H9 (cell line): Measurements from ENCODE around the gene KNG1. TPM values are rescaled to one million over a fixed set of nuclear protein-coding genes. Genes with fewer than 3 reads are reported as not detected.
A peak's percentile ranks its signal among the peaks of the same experiment; 100 is the strongest.

Experiments used
- DNase-seq: peaks from one replicate; pipeline ENCODE4 v3.0.0-alpha.2; 2017
- H2AFZ ChIP-seq: one replicate; pipeline ENCODE4 v1.6.1; 2013; ENCODE audit warnings: mild to moderate bottlenecking, low read length, control low read depth, moderate library complexity
- H2AK5ac ChIP-seq: 2 replicates; pipeline ENCODE4 v1.6.1; 2013; ENCODE audit warnings: low read length, control low read depth, mixed read lengths; ENCODE audit not compliant: insufficient read length
- H2BK120ac ChIP-seq: one replicate; pipeline ENCODE4 v1.6.1; 2013; ENCODE audit warnings: low read depth, mild to moderate bottlenecking, low read length, control low read depth, inconsistent platforms; ENCODE audit not compliant: poor library complexity, severe bottlenecking
- H2BK12ac ChIP-seq: 2 replicates; pipeline ENCODE4 v1.6.1; 2013; ENCODE audit warnings: low read length, control low read depth, mixed read lengths, low read depth; ENCODE audit not compliant: insufficient read length
- H2BK15ac ChIP-seq: 2 replicates; pipeline ENCODE4 v1.6.1; 2013; ENCODE audit warnings: low read depth, low read length, control low read depth
- H2BK20ac ChIP-seq: one replicate; pipeline ENCODE4 v1.6.1; 2013; ENCODE audit warnings: low read depth, mild to moderate bottlenecking, low read length, control low read depth, inconsistent platforms; ENCODE audit not compliant: poor library complexity, severe bottlenecking
- H2BK5ac ChIP-seq: 2 replicates; pipeline ENCODE4 v1.6.1; 2013; ENCODE audit warnings: low read length, control low read depth, mixed read lengths; ENCODE audit not compliant: insufficient read length
- H3K14ac ChIP-seq: 2 replicates; pipeline ENCODE4 v1.6.1; 2013; ENCODE audit warnings: low read length, control low read depth; ENCODE audit not compliant: insufficient read depth
- H3K18ac ChIP-seq: 2 replicates; pipeline ENCODE4 v1.6.1; 2013; ENCODE audit warnings: low read depth, mild to moderate bottlenecking, mixed read lengths, low read length, control low read depth; ENCODE audit not compliant: insufficient read length
- H3K23ac ChIP-seq: 2 replicates; pipeline ENCODE4 v1.6.1; 2013; ENCODE audit warnings: low read length, control low read depth, mixed read lengths, low read depth; ENCODE audit not compliant: insufficient read length
- H3K23me2 ChIP-seq: 2 replicates; pipeline ENCODE4 v1.6.1; 2013; ENCODE audit warnings: low read depth, mild to moderate bottlenecking, mixed read lengths, low read length, control low read depth; ENCODE audit not compliant: insufficient read length, poor library complexity, severe bottlenecking
- H3K27ac ChIP-seq: 2 replicates; pipeline ENCODE4 v1.5.1; 2013; ENCODE audit warnings: low read length, control low read depth, mixed read lengths, low read depth; ENCODE audit not compliant: insufficient read length
- H3K27me3 ChIP-seq: 2 replicates; pipeline ENCODE4 v1.6.1; 2013; ENCODE audit warnings: low read length, control low read depth, inconsistent platforms; ENCODE audit not compliant: insufficient read depth
- H3K4ac ChIP-seq: 2 replicates; pipeline ENCODE4 v1.6.1; 2013; ENCODE audit warnings: low read depth, mild to moderate bottlenecking, control low read depth, inconsistent platforms, low read length, moderate library complexity
- H3K4me1 ChIP-seq: 2 replicates; pipeline ENCODE4 v1.6.1; 2013; ENCODE audit warnings: low read length, control low read depth, inconsistent platforms; ENCODE audit not compliant: insufficient read depth
- H3K4me2 ChIP-seq: 2 replicates; pipeline ENCODE4 v1.6.1; 2013; ENCODE audit warnings: low read length, control low read depth, mixed read lengths; ENCODE audit not compliant: insufficient read length, insufficient read depth
- H3K56ac ChIP-seq: 2 replicates; pipeline ENCODE4 v1.6.1; 2013; ENCODE audit warnings: low read depth, mild to moderate bottlenecking, mixed read lengths, low read length, control low read depth; ENCODE audit not compliant: insufficient read length
- H3K79me1 ChIP-seq: 2 replicates; pipeline ENCODE4 v1.6.1; 2013; ENCODE audit warnings: low read depth, mild to moderate bottlenecking, moderate library complexity, low read length, control low read depth, inconsistent platforms; ENCODE audit not compliant: insufficient read depth, poor library complexity, severe bottlenecking
- H3K79me2 ChIP-seq: 2 replicates; pipeline ENCODE4 v1.6.1; 2013; ENCODE audit warnings: low read length, control low read depth, inconsistent platforms; ENCODE audit not compliant: insufficient read depth
- H3K9ac ChIP-seq: 2 replicates; pipeline ENCODE4 v1.6.1; 2013; ENCODE audit warnings: low read length, control low read depth, mixed read lengths; ENCODE audit not compliant: insufficient read length; ENCODE audit errors: extremely low read depth
- H3K9me3 ChIP-seq: one replicate; pipeline ENCODE4 v1.6.1; 2013; ENCODE audit warnings: low read depth, low read length, inconsistent platforms; ENCODE audit not compliant: control insufficient read depth
- H3T11ph ChIP-seq: one replicate; pipeline ENCODE4 v1.6.1; 2013; ENCODE audit warnings: mild to moderate bottlenecking, low read length, control low read depth, inconsistent platforms
- H4K20me1 ChIP-seq: one replicate; pipeline ENCODE4 v1.6.1; 2013; ENCODE audit not compliant: control insufficient read depth, insufficient read length, insufficient read depth
- H4K5ac ChIP-seq: 2 replicates; pipeline ENCODE4 v1.6.1; 2013; ENCODE audit warnings: low read depth, mild to moderate bottlenecking, mixed read lengths, low read length, control low read depth; ENCODE audit not compliant: insufficient read length
- H4K8ac ChIP-seq: replicated peaks from 2 replicates; pipeline ENCODE4 v1.6.1; 2013; ENCODE audit warnings: low read length, control low read depth, mixed read lengths, low read depth; ENCODE audit not compliant: insufficient read length
- H4K91ac ChIP-seq: 2 replicates; pipeline ENCODE4 v1.6.1; 2013; ENCODE audit warnings: low read depth, mild to moderate bottlenecking, moderate library complexity, mixed read lengths, low read length, control low read depth; ENCODE audit not compliant: insufficient read length
- H3K27ac Mint-ChIP-seq, 3 experiments: 2 replicates in 2 of 3; 3 replicates in 1 of 3; pipeline ENCODE4 v1.8.0; 2020 to 2021; ENCODE audit warnings: mixed read lengths in 3 of 3, mild to moderate bottlenecking in 1 of 3, moderate library complexity in 1 of 3
- H3K27me3 Mint-ChIP-seq: 2 replicates; pipeline ENCODE4 v1.8.0; 2021; ENCODE audit warnings: low read depth, mild to moderate bottlenecking, moderate library complexity, mixed read lengths
- H3K36me3 Mint-ChIP-seq, 3 experiments: 2 replicates in 2 of 3; 3 replicates in 1 of 3; pipeline ENCODE4 v1.8.0; 2020 to 2021; ENCODE audit warnings: low read depth in 3 of 3, mixed read lengths in 3 of 3; ENCODE audit not compliant: insufficient read depth in 1 of 3
- H3K4me1 Mint-ChIP-seq, 2 experiments: 2 replicates each; pipeline ENCODE4 v1.8.0; 2020; ENCODE audit warnings: mixed read lengths in 2 of 2
- H3K4me3 Mint-ChIP-seq, 2 experiments: 2 replicates in 1 of 2; 3 replicates in 1 of 2; pipeline ENCODE4 v1.8.0; 2020 to 2021; ENCODE audit warnings: mild to moderate bottlenecking in 2 of 2, mixed read lengths in 2 of 2, moderate library complexity in 1 of 2
- H3K9me3 Mint-ChIP-seq, 2 experiments: 2 replicates in 1 of 2; 3 replicates in 1 of 2; pipeline ENCODE4 v1.8.0; 2020; ENCODE audit warnings: mild to moderate bottlenecking in 2 of 2, mixed read lengths in 2 of 2, moderate library complexity in 1 of 2
- WGBS: extraction: QIAGEN DNeasy Blood & Tissue Kit; methylation state at CpG from one replicate; pipeline ENCODE4 v1.1.7; 2013; ENCODE audit warnings: missing lambda C conversion rate, low lambda C conversion rate, mixed read lengths; ENCODE audit not compliant: insufficient read length; ENCODE audit errors: extremely low coverage; 5-methylcytosine and 5-hydroxymethylcytosine counted together
- total RNA-seq: library from RNA; stranded (reverse); gene quantifications from 2 replicates; pipeline ENCODE4 v1.2.1, GENCODE V29; 2021
- TF ChIP-seq, protein P1 (sequence below): fragments of 200-600 bp; sonication (generic); conservative IDR thresholded peaks from 3 replicates; pipeline ENCODE4 v1.8.0; 2021; ENCODE audit warnings: antibody characterized with exemption, mild to moderate bottlenecking

Gene KNG1
- total RNA-seq, 1 experiment from 2014 or later: not detected

DNA sequence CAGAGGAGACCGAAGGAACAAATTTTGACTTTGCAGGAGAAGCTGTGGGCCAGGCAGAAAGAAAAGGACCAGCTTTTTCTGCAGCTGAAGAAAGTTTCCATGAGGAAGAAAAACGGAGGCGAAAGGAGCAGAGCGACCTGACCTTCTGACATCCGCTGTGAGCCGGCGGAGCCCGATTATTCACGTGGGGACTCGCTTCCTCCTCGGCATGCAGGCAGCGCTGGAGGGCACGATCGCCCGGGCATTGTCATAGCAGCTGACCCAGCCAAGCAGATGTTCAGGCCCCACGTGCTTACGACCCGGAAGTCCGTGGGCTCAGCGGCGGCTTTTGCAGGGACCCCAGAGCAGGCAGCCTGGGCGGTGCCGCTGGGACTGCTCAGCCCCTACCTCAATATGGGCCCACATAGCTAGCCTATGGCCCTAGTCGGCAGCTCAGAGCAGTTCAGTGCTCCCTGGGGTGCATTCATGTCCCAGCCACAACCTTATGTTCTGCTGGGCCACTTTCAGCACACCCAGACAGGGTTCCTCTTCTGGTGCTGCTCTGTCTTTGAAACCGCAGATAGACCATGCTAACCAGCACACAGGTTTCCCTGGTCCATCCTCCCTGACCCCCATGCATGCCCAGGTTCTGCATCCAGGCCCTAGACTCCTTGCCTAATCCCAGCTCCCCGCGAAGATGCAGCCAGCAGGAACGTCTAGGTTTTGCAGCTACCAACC, 55.7 kb downstream of the KNG1 start:
- Mint-ChIP-seq H3K36me3 (no peaks in the 10 kb centered on the region; a peak in 1 of 7 replicates), H3K27ac (no peak overlapping the region; a peak in 1 of 7 replicates), H3K9me3 (peaks cover 0 to 4% of the 10 kb centered on the region in 2 experiments; a peak in 3 of 5 replicates), H3K27me3 (peaks cover 39% of the 10 kb centered on the region), H3K4me1 (peaks cover 18 to 22% of the 10 kb centered on the region in 2 experiments), H3K4me3 (peak overlapping the region in 1 of 2 experiments; percentile 35; a peak in 2 of 5 replicates)
- peak overlapping the region; percentile 2 for H3K4me2 ChIP-seq
- no peak overlapping the region for H2BK5ac ChIP-seq
- WGBS: no CpG with 5 or more reads among the region's 28 CpGs
- H3K79me1 ChIP-seq: no peaks in the 10 kb centered on the region
- H2BK20ac ChIP-seq: no peak overlapping the region
- no peak overlapping the region for H3K4ac ChIP-seq
- peak; percentile 78 for DNase-seq
- no peaks in the 10 kb centered on the region for H4K20me1 ChIP-seq
- no peaks in the 10 kb centered on the region for H3K79me2 ChIP-seq
- no peak overlapping the region for H4K91ac ChIP-seq
- TF ChIP-seq, protein P1, sequence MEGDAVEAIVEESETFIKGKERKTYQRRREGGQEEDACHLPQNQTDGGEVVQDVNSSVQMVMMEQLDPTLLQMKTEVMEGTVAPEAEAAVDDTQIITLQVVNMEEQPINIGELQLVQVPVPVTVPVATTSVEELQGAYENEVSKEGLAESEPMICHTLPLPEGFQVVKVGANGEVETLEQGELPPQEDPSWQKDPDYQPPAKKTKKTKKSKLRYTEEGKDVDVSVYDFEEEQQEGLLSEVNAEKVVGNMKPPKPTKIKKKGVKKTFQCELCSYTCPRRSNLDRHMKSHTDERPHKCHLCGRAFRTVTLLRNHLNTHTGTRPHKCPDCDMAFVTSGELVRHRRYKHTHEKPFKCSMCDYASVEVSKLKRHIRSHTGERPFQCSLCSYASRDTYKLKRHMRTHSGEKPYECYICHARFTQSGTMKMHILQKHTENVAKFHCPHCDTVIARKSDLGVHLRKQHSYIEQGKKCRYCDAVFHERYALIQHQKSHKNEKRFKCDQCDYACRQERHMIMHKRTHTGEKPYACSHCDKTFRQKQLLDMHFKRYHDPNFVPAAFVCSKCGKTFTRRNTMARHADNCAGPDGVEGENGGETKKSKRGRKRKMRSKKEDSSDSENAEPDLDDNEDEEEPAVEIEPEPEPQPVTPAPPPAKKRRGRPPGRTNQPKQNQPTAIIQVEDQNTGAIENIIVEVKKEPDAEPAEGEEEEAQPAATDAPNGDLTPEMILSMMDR: no peak
- H2AFZ ChIP-seq: no peak overlapping the region
- H3K9me3 ChIP-seq: no peaks in the 10 kb centered on the region
- H2BK12ac ChIP-seq: no peak overlapping the region
- H4K8ac ChIP-seq: no peak overlapping the region
- H3K4me1 ChIP-seq: peaks cover 4% of the 10 kb centered on the region; the same call in 1 of the 2 replicates
- no peak overlapping the region for H2BK15ac ChIP-seq
- no peak overlapping the region for H3K9ac ChIP-seq
- no peak overlapping the region for H3K56ac ChIP-seq
- no peak overlapping the region for H3K27ac ChIP-seq
- H2AK5ac ChIP-seq: no peak overlapping the region
- no peak overlapping the region for H3K18ac ChIP-seq
- H3K23me2 ChIP-seq: no peaks in the 10 kb centered on the region
- H4K5ac ChIP-seq: no peak overlapping the region
- H3T11ph ChIP-seq: no peak overlapping the region
- H3K23ac ChIP-seq: no peak overlapping the region
- H2BK120ac ChIP-seq: no peak overlapping the region
- no peaks in the 10 kb centered on the region for H3K27me3 ChIP-seq
- no peak overlapping the region for H3K14ac ChIP-seq
